NCI-H2171 (cell line): ENCODE data around the gene ELOB.
"Not testable (repeated sequence)": the region's sequence is repeated elsewhere in the genome, so short reads cannot be mapped to it uniquely, and the experiment has no call there.

Source experiments
- DNase-seq: peaks from one replicate; lab custom pipeline; 2025; lab: John Stamatoyannopoulos, UW

ELOB gene

DNA sequence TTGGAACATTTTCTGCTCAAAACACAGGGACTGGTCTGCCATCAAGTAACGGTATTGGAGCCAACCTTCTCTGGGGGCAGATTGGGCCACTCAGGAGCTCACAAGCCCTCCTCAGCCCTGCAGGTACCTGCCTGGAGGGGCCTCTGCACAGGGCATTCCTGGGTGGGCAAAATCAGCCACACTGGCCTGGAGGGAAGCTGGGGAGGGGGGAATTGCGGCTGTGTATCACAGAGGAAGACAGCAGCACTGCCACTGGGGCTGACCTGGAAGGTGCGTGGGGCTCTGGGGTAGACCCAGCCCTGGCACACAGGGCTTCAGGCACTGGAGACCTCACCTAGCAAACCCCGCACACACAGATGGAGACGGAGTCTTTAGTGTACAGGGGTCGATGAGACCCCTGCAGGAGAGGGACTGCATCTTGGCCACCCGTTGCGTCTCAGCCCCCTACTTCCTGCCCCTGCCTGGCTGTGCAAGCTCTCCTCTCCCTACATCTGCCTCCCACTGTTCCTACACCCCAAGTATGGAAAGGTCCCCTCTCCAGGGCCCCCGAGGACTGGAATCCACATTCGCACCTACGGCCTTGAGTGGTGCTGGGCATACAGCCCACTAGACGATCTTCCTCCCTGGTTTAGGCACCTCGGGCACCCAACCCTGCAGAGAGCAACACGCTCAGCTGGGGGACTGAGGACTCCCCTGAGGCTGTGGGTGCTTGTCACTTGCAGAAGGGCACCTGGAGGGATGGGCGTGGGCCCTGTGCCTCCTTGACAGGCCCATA lies 31.8 kb downstream of the ELOB start:
- no peak for DNase-seq

DNA sequence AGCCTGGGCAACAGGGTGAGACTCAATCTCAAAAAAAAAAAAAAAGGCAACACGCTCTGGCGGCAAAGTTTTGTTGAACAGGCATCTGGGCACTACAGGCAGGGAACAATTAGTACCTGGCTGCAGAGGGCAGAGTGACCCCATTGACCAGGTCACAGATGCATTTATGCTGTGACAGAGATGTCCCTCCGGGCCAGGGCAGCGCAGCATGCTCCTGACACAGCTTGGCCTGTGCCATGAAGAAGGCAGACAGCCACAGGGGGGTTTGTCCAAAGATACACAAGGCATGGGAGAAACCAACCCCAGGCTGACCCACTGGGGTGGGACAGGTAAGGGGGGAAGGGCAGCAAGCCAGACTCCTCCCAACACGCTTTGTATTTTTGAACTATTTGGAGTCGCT lies 32.4 kb downstream of the ELOB start:
- no peak for DNase-seq

- no peak for DNase-seq
Measured at GRCh38 chr16:2743007-2743810, 33.9 kb downstream of the ELOB start.

- no peak for DNase-seq
Measured at GRCh38 chr16:2742323-2743006, 34.6 kb downstream of the ELOB start.

- DNase-seq, result no peak
Measured at GRCh38 chr16:2741168-2741567, 35.9 kb downstream of the ELOB start.

GRCh38 chr16:2740476-2740875 lies 36.6 kb downstream of the ELOB start:
- no peak for DNase-seq

GRCh38 chr16:2739625-2740430 lies 37.3 kb downstream of the ELOB start:
- DNase-seq, result no peak

GRCh38 chr16:2738615-2739014 lies 38.5 kb downstream of the ELOB start:
- DNase-seq, result no peak

DNA sequence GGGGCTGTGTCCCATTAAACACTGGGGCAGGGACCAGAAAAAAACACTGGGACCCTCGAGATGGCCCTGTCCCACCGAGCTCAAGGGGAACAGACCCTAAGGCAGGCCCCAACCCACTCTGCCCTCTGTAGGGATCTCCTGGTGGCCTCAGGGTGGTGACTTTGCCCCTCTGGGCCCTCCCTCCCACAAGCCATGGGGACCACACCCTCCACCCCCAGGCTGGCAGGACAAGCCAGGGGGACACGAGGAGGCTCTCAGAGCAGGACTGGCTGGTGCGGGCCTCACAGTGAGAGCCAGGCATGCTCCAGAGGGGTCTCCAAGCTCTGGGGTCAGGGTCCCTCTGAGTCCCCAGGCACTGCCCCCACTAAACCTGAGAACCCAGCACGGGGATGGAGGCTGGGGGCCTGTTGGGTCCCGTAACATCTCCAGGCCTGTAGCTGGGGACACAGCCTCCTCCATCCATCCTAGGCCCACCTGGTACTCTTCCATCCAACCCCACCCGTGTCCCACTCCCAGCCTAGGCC lies 39.1 kb downstream of the ELOB start:
- DNase-seq, result no peak

- no peak for DNase-seq
Measured at GRCh38 chr16:2737238-2737605, 39.9 kb downstream of the ELOB start.

- no peak for DNase-seq
Measured at GRCh38 chr16:2736476-2737237, 40.4 kb downstream of the ELOB start.

- DNase-seq, result no peak
Measured at GRCh38 chr16:2734844-2735515, 42.1 kb downstream of the ELOB start.

DNA sequence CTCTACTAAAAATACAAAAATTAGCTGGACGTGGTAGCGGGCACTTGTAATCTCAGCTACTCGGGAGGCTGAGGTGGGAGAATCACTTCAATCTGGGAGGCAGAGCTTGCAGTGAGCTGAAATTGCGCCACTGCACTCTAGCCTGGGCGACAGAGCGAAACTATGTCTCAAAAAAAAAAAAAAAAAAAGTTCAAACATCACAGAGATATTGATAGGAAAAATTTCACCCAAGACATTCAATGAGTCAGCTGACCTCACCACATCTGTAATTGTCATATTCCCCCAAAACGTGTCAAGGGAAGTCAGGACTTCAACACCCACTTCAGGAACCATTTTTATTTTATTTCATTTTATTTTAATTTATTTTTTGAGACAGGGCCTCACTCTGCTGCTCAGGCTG lies 49.0 kb downstream of the ELOB start:
- no peak for DNase-seq

GRCh38 chr16:2726923-2727322 lies 50.2 kb downstream of the ELOB start:
- no peak for DNase-seq

DNA sequence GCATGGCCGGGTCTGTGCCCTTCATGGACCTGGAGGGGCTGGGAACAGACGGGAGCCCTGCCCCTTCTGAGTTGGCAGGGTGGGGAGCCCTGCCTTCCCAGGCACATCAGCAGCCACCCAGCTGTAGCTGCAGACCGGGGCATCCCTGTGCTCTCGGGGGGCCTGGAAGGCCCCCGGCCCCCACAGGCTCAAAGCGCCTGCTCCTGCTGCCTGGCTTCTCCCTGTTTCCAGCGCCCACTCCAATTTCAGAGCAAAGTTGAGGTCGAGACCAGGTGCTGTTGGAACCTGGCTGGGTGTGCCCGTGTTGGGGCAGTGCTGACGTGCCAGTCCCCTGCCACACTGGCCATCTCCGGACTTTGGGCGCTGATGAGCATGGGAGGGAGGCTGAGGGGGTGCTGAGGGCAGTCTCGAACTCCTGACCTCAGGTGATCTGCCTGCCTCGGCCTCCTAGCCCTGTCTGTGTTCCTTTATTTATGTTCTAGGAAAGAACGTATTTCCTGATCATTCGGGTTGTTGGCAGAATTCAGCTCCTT lies 52.2 kb downstream of the ELOB start:
- no peak for DNase-seq

GRCh38 chr16:2724088-2724676 lies 52.9 kb downstream of the ELOB start:
- DNase-seq, result no peak

DNA sequence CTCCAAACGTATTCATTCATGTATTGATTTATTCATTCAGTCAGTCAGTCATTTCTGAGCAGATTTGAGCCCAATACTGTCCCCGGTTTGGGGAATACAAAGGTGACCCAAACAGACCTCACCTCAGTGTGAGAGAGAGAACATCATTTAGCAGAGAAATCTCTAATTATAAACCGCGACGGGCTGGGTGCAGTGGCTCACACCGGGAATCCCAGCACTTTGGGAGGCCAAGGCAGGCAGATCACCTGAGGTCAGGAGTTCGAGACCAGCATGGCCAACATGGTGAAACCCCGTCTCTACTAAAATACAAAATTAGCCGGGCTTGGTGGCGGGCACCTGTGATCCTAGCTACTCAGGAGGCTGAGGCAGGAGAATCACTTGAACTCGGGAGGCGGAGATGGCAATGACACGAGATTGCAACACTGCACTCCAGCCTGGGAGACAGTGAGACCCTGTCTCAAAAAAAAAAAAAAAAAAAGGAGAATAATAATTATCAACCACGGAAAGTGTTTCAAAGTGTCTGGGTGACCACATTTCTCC lies 55.4 kb downstream of the ELOB start:
- DNase-seq, result not testable (repeated sequence)
